Liver (tissue), 9 donors: Measurements from ENCODE around the gene GPAT3. TPM values are rescaled to one million over a fixed set of nuclear protein-coding genes. Genes with fewer than 3 reads are reported as not detected.

Source experiments
- DNase-seq: peaks from one replicate; pipeline ENCODE4 v3.0.0-alpha.2; 2017; ENCODE audit warnings: low spot score
- H3K27ac ChIP-seq, 2 donors: one replicate each; pipeline ENCODE4 v1.7.0; 2013; ENCODE audit warnings: inconsistent platforms in 2 of 2, low read length in 2 of 2, control low read depth in 1 of 2, low read depth in 1 of 2, mild to moderate bottlenecking in 1 of 2
- H3K27me3 ChIP-seq, 4 donors: one replicate each; pipeline versions ENCODE4 v1.6.1 to v1.7.0; 2013; ENCODE audit warnings: low read length in 3 of 4, inconsistent platforms in 1 of 4, mild to moderate bottlenecking in 1 of 4, moderate library complexity in 1 of 4; ENCODE audit not compliant: control insufficient read depth in 4 of 4, insufficient read depth in 4 of 4
- H3K36me3 ChIP-seq, 4 donors: one replicate each; pipeline versions ENCODE4 v1.6.1 to v1.7.0; 2013; ENCODE audit warnings: low read length in 3 of 4, mild to moderate bottlenecking in 3 of 4, low read depth in 1 of 4, moderate library complexity in 1 of 4; ENCODE audit not compliant: control insufficient read depth in 4 of 4, insufficient read depth in 3 of 4
- H3K4me1 ChIP-seq, 4 donors: one replicate each; pipeline versions ENCODE4 v1.6.1 to v1.7.0; 2013; ENCODE audit warnings: low read length in 3 of 4, mild to moderate bottlenecking in 3 of 4, moderate library complexity in 1 of 4; ENCODE audit not compliant: control insufficient read depth in 4 of 4, insufficient read depth in 4 of 4
- H3K4me3 ChIP-seq, 3 donors: one replicate each; pipeline versions ENCODE4 v1.6.1 to v1.7.0; 2013; ENCODE audit warnings: low read length in 3 of 3, control low read depth in 1 of 3, low read depth in 1 of 3, mild to moderate bottlenecking in 1 of 3
- H3K9ac ChIP-seq, 2 donors: one replicate each; pipeline ENCODE4 v1.7.0; 2013; ENCODE audit warnings: low read length in 2 of 2, mild to moderate bottlenecking in 2 of 2, moderate library complexity in 2 of 2, control low read depth in 1 of 2, low read depth in 1 of 2
- H3K9me3 ChIP-seq, 4 donors: one replicate each; pipeline versions ENCODE4 v1.6.1 to v1.7.0; 2013; ENCODE audit warnings: low read length in 3 of 4; ENCODE audit not compliant: control insufficient read depth in 4 of 4
- FOXA1 ChIP-seq: IDR thresholded peaks from 2 replicates; pipeline ENCODE4 v1.6.1; 2016; ENCODE audit warnings: antibody characterized with exemption
- FOXA2 ChIP-seq: IDR thresholded peaks from 2 replicates; pipeline ENCODE4 v1.6.1; 2016; ENCODE audit warnings: antibody characterized with exemption
- GABPA ChIP-seq, 2 donors: IDR thresholded peaks in 1 of 2; conservative IDR thresholded peaks in 1 of 2; 2 replicates each; pipeline ENCODE4 v1.6.1; 2016; ENCODE audit warnings: antibody characterized with exemption in 2 of 2, mild to moderate bottlenecking in 1 of 2, moderate library complexity in 1 of 2
- HNF4G ChIP-seq: IDR thresholded peaks from 2 replicates; pipeline ENCODE4 v1.6.1; 2016; ENCODE audit warnings: antibody characterized with exemption
- NR2F2 ChIP-seq: IDR thresholded peaks from 2 replicates; pipeline ENCODE4 v1.6.1; 2016; ENCODE audit warnings: antibody characterized with exemption
- RAD21 ChIP-seq, 2 donors: IDR thresholded peaks; 2 replicates each; pipeline ENCODE4 v1.6.1; 2016; ENCODE audit warnings: antibody characterized with exemption in 2 of 2, mild to moderate bottlenecking in 2 of 2
- RXRA ChIP-seq, 2 donors: IDR thresholded peaks; 2 replicates each; pipeline ENCODE4 v1.6.1; 2017 to 2018; ENCODE audit warnings: antibody characterized with exemption in 2 of 2, mild to moderate bottlenecking in 1 of 2
- SP1 ChIP-seq: IDR thresholded peaks from 2 replicates; pipeline ENCODE4 v1.6.1; 2018; ENCODE audit warnings: antibody characterized with exemption, mild to moderate bottlenecking
- TAF1 ChIP-seq: conservative IDR thresholded peaks from 2 replicates; pipeline ENCODE4 v1.6.1; 2016; ENCODE audit warnings: antibody characterized with exemption, mild to moderate bottlenecking
- YY1 ChIP-seq: IDR thresholded peaks from 2 replicates; pipeline ENCODE4 v1.6.1; 2016; ENCODE audit warnings: antibody characterized with exemption, mild to moderate bottlenecking
- WGBS: extraction: QIAGEN DNeasy Blood & Tissue Kit; methylation state at CpG from one replicate; pipeline ENCODE4 v1.1.7; 2013; 5-methylcytosine and 5-hydroxymethylcytosine counted together
- polyA plus RNA-seq, 2 donors: library from polyadenylated mRNA; stranded (reverse) in 1 of 2; unstranded in 1 of 2; fragments of 200-250 nt in 1 of 2; fragments of >200 nt in 1 of 2; fragmentation: Nextera tagmentation in 1 of 2; extraction: Ambion mirVana in 1 of 2; gene quantifications; one replicate each; pipeline versions ENCODE4 v1.2.1 to v1.2.3, GENCODE V29; 2013 to 2015
- total RNA-seq, 2 donors: library from RNA; depleted of rRNA; stranded (reverse); fragments of >200 nt; gene quantifications; one replicate each; pipeline ENCODE4 v1.2.3, GENCODE V29; 2014
- TF ChIP-seq, protein P1 (sequence below): IDR thresholded peaks from 2 replicates; pipeline ENCODE4 v1.6.1; 2016; ENCODE audit warnings: antibody characterized with exemption
- TF ChIP-seq, protein P2 (sequence below): IDR thresholded peaks from 2 replicates; pipeline ENCODE4 v1.6.1; 2016; ENCODE audit warnings: antibody characterized with exemption
- TF ChIP-seq, protein P3 (sequence below): fragments of 150-350 bp; IDR thresholded peaks from 2 replicates; pipeline ENCODE4 v1.5.1; 2017; ENCODE audit warnings: improper control_type of control experiment, low read depth, low read length; ENCODE audit not compliant: missing input control
- TF ChIP-seq, protein P4 (sequence below): IDR thresholded peaks from 2 replicates; pipeline ENCODE4 v1.6.1; 2016; ENCODE audit warnings: antibody characterized with exemption
- TF ChIP-seq, protein P5 (sequence below): IDR thresholded peaks from 2 replicates; pipeline ENCODE4 v1.6.1; 2016; ENCODE audit warnings: antibody characterized with exemption, mild to moderate bottlenecking
- donor health status: healthy.
- donor health status: healthy.
- donor health status: healthy.
- donor health status: healthy.
- donor health status: healthy.

The GPAT3 gene
- total and polyA plus RNA-seq, 4 donors = 1.8 to 6.2 (median 4.5) TPM

DNA sequence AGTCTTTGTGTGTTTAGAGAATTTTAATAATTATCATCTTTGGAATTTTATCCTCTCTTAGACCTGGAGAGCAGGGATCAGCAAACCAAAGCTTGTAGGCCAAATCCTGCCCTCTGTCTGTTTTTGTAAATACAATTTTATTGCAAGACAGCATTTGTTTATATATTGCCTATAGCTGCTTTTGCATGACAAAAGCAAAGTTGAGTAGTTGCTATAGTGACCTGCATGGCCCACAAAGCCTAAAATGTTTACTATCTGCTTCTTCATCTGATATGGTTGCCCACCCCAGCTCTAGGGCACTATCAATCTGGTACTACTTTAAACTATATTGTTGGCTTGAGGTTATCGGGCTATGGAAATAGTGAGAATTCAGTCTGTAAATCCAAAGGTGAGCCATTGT, 80.3 kb downstream of the GPAT3 start:
- Histone ChIP-seq H3K9me3 (peaks cover 1 to 6% (median 3%) of the 10 kb centered on the region in 4 donors), H3K9ac (no peak overlapping the region), H3K4me1 (no peaks in the 10 kb centered on the region), H3K27me3 (no peaks in the 10 kb centered on the region), H3K4me3 (no peak overlapping the region), H3K36me3 (no peaks in the 10 kb centered on the region), H3K27ac (no peak overlapping the region)
- 5% methylated on average over 1 of the region's 1 CpG for WGBS
- DNase-seq = no peak
- TF ChIP-seq RAD21 (IDR thresholded peaks at IDR 0.05) = no peak
- no peak for TF ChIP-seq YY1
- TF ChIP-seq NR2F2 = no peak
- TF ChIP-seq, protein P1, sequence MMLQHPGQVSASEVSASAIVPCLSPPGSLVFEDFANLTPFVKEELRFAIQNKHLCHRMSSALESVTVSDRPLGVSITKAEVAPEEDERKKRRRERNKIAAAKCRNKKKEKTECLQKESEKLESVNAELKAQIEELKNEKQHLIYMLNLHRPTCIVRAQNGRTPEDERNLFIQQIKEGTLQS = no peak
- TF ChIP-seq, protein P2, sequence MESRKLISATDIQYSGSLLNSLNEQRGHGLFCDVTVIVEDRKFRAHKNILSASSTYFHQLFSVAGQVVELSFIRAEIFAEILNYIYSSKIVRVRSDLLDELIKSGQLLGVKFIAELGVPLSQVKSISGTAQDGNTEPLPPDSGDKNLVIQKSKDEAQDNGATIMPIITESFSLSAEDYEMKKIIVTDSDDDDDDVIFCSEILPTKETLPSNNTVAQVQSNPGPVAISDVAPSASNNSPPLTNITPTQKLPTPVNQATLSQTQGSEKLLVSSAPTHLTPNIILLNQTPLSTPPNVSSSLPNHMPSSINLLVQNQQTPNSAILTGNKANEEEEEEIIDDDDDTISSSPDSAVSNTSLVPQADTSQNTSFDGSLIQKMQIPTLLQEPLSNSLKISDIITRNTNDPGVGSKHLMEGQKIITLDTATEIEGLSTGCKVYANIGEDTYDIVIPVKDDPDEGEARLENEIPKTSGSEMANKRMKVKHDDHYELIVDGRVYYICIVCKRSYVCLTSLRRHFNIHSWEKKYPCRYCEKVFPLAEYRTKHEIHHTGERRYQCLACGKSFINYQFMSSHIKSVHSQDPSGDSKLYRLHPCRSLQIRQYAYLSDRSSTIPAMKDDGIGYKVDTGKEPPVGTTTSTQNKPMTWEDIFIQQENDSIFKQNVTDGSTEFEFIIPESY = no peak
- TF ChIP-seq, protein P3, sequence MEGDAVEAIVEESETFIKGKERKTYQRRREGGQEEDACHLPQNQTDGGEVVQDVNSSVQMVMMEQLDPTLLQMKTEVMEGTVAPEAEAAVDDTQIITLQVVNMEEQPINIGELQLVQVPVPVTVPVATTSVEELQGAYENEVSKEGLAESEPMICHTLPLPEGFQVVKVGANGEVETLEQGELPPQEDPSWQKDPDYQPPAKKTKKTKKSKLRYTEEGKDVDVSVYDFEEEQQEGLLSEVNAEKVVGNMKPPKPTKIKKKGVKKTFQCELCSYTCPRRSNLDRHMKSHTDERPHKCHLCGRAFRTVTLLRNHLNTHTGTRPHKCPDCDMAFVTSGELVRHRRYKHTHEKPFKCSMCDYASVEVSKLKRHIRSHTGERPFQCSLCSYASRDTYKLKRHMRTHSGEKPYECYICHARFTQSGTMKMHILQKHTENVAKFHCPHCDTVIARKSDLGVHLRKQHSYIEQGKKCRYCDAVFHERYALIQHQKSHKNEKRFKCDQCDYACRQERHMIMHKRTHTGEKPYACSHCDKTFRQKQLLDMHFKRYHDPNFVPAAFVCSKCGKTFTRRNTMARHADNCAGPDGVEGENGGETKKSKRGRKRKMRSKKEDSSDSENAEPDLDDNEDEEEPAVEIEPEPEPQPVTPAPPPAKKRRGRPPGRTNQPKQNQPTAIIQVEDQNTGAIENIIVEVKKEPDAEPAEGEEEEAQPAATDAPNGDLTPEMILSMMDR = no peak
- no peak for TF ChIP-seq FOXA1
- no peak for TF ChIP-seq HNF4G
- TF ChIP-seq, protein P4, sequence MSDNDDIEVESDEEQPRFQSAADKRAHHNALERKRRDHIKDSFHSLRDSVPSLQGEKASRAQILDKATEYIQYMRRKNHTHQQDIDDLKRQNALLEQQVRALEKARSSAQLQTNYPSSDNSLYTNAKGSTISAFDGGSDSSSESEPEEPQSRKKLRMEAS = no peak
- TF ChIP-seq GABPA (IDR thresholded peaks at IDR 0.05 in 1 of 2, conservative IDR thresholded peaks at IDR 0.05 in 1 of 2) = no peak
- no peak for TF ChIP-seq TAF1
- TF ChIP-seq FOXA2 = no peak
- TF ChIP-seq, protein P5, sequence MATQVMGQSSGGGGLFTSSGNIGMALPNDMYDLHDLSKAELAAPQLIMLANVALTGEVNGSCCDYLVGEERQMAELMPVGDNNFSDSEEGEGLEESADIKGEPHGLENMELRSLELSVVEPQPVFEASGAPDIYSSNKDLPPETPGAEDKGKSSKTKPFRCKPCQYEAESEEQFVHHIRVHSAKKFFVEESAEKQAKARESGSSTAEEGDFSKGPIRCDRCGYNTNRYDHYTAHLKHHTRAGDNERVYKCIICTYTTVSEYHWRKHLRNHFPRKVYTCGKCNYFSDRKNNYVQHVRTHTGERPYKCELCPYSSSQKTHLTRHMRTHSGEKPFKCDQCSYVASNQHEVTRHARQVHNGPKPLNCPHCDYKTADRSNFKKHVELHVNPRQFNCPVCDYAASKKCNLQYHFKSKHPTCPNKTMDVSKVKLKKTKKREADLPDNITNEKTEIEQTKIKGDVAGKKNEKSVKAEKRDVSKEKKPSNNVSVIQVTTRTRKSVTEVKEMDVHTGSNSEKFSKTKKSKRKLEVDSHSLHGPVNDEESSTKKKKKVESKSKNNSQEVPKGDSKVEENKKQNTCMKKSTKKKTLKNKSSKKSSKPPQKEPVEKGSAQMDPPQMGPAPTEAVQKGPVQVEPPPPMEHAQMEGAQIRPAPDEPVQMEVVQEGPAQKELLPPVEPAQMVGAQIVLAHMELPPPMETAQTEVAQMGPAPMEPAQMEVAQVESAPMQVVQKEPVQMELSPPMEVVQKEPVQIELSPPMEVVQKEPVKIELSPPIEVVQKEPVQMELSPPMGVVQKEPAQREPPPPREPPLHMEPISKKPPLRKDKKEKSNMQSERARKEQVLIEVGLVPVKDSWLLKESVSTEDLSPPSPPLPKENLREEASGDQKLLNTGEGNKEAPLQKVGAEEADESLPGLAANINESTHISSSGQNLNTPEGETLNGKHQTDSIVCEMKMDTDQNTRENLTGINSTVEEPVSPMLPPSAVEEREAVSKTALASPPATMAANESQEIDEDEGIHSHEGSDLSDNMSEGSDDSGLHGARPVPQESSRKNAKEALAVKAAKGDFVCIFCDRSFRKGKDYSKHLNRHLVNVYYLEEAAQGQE = no peak

DNA sequence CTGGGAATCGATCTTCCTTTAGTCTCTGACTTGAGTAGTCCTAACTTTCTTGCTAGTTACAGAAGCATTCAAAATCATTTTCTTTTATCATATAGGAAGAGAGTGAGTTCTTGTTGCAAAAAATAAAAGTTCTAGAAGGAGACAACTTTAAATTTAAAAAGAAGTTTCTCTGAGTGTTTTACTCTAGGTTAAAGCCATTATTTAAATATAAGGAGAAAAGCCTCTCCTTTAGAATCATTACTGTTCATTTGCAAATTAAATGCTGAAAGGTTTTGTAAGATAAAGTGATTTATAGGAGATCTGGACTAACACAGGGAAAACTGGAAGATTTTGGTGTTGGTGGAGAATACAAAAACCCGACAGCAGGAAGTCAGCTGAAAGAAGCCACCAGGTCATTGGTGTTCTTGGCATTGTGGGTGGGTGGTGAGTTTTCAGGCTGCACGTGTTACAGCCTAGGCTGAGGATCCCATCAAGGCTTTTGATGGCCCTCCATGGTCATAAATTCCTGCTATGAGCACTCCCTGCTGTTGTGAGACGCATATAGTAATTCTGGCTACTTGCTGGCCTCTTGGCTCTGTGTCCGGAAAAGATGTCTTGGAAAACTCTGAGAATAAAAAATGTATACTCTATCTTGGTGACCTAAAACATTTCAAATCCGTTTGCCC, 81.6 kb downstream of the GPAT3 start:
- H3K4me1 ChIP-seq = no peaks in the 10 kb centered on the region
- H3K36me3 ChIP-seq = no peaks in the 10 kb centered on the region
- H3K9me3 ChIP-seq = peaks cover 2 to 14% (median 3%) of the 10 kb centered on the region in 4 donors
- WGBS = 84% methylated on average over 6 of the region's 6 CpGs
- H3K4me3 ChIP-seq = no peak overlapping the region
- H3K27me3 ChIP-seq = no peaks in the 10 kb centered on the region
- no peak for DNase-seq
- TF ChIP-seq FOXA1 (no peak), SP1 (no peak), YY1 (no peak), RXRA (IDR thresholded peaks at IDR 0.05) (no peak)
- TF ChIP-seq, protein P2 = no peak
- TF ChIP-seq, protein P4 = no peak
- TF ChIP-seq, protein P5 = no peak
- H3K9ac ChIP-seq = no peak overlapping the region
- H3K27ac ChIP-seq = no peak overlapping the region
